Measurements from ENCODE around the gene GATA6. TPM values are rescaled to one million over a fixed set of nuclear protein-coding genes. Genes with fewer than 3 reads are reported as not detected.
"Not testable (repeated sequence)": the region's sequence is repeated elsewhere in the genome, so short reads cannot be mapped to it uniquely, and the experiment has no call there.

GATA6 gene
- total RNA-seq, 4 donors from 2014 or later: 49.7 to 223 (median 65.7) TPM

- WGBS, 2 donors (ENCODE audit: low coverage in 1 of 2): 84 to 89% methylated on average over 3 to 11 of the region's 11 CpGs
- no peaks in the 10 kb centered on the region for H3K27me3 ChIP-seq
- intact Hi-C loops (cut with DNase I; ENCODE audit: low total_unique reads) (no loop called here), in situ Hi-C loops (cut with MboI; ENCODE audit: low pct_ligation_motif_present in 1 of 4, low pct_unique_long_range_greater_than_20kb in 1 of 4, low sequenced_read_pairs in 3 of 4) (no loop called here)
- H3K4me3 ChIP-seq: no peak overlapping the region
- peaks cover 0 to 34% (median 6%) of the 10 kb centered on the region in 4 donors for H3K4me1 ChIP-seq
- no peaks in the 10 kb centered on the region for H3K36me3 ChIP-seq
- no peak for TF ChIP-seq POLR2A (IDR thresholded peaks at IDR 0.05)
- TF ChIP-seq CTCF (IDR thresholded peaks at IDR 0.05): peak in 1 of 5 experiments; percentile 15
- no peak for DNase-seq
- no peaks in the 10 kb centered on the region for H3K9me3 ChIP-seq
- H3K27ac ChIP-seq: no peak overlapping the region
Observed at GRCh38 chr18:22219568-22220355, 50.4 kb downstream of the GATA6 start.

- H3K4me1 ChIP-seq: peaks cover 0 to 28% (median 6%) of the 10 kb centered on the region in 4 donors
Observed at GRCh38 chr18:22220585-22220984, 51.2 kb downstream of the GATA6 start.

GRCh38 chr18:22221350-22221749, 52.0 kb downstream of the GATA6 start:
- no peaks in the 10 kb centered on the region for H3K36me3 ChIP-seq
- peaks cover 0 to 28% (median 6%) of the 10 kb centered on the region in 4 donors for H3K4me1 ChIP-seq
- H3K27me3 ChIP-seq: no peaks in the 10 kb centered on the region
- no peak for DNase-seq
- WGBS, 2 donors (ENCODE audit: low coverage in 1 of 2): 65 to 71% methylated on average over 3 of the region's 3 CpGs
- intact Hi-C loops (cut with DNase I; ENCODE audit: low total_unique reads) (no loop called here), in situ Hi-C loops (cut with MboI; ENCODE audit: low pct_ligation_motif_present in 1 of 4, low pct_unique_long_range_greater_than_20kb in 1 of 4, low sequenced_read_pairs in 3 of 4) (no loop called here)
- no peaks in the 10 kb centered on the region for H3K9me3 ChIP-seq
- no peak overlapping the region for H3K4me3 ChIP-seq
- no peak overlapping the region for H3K27ac ChIP-seq
- TF ChIP-seq POLR2A (IDR thresholded peaks at IDR 0.05) (no peak), EP300 (IDR thresholded peaks at IDR 0.05; ENCODE audit: low read depth) (no peak), CTCF (IDR thresholded peaks at IDR 0.05) (no peak), POLR2AphosphoS5 (IDR thresholded peaks at IDR 0.05) (no peak)

More at GRCh38 chr18:22220585-22220984, 51.2 kb downstream of the GATA6 start:
- in situ Hi-C loops (cut with MboI; ENCODE audit: low pct_ligation_motif_present in 1 of 4, low pct_unique_long_range_greater_than_20kb in 1 of 4, low sequenced_read_pairs in 3 of 4); H3K27me3 ChIP-seq; DNase-seq; H3K27ac ChIP-seq; H3K36me3 ChIP-seq; intact Hi-C loops (cut with DNase I; ENCODE audit: low total_unique reads); H3K9me3 ChIP-seq; H3K4me3 ChIP-seq: not testable (repeated sequence)

GRCh38 chr18:22223254-22223964, 54.0 kb downstream of the GATA6 start:
- H3K4me3 ChIP-seq: no peak overlapping the region
- peaks cover 0 to 27% (median 6%) of the 10 kb centered on the region in 4 donors for H3K4me1 ChIP-seq
- peak; percentile 87 for DNase-seq
- intact Hi-C loops (cut with DNase I; ENCODE audit: low total_unique reads) (no loop called here), in situ Hi-C loops (cut with MboI; ENCODE audit: low pct_ligation_motif_present in 1 of 4, low pct_unique_long_range_greater_than_20kb in 1 of 4, low sequenced_read_pairs in 3 of 4) (no loop called here)
- H3K27ac ChIP-seq: peak overlapping the region; percentile 49 to 75 (median 62)
- H3K36me3 ChIP-seq: no peaks in the 10 kb centered on the region
- H3K9me3 ChIP-seq: no peaks in the 10 kb centered on the region
- 35 to 38% methylated on average over 8 to 13 of the region's 13 CpGs for WGBS, 2 donors (ENCODE audit: low coverage in 1 of 2)
- TF ChIP-seq POLR2A (IDR thresholded peaks at IDR 0.05) (no peak), POLR2AphosphoS5 (IDR thresholded peaks at IDR 0.05) (peak in 2 of 3 donors; percentile 33 to 51)
- H3K27me3 ChIP-seq: no peaks in the 10 kb centered on the region

GRCh38 chr18:22223965-22224322, 54.6 kb downstream of the GATA6 start:
- H3K27me3 ChIP-seq: no peaks in the 10 kb centered on the region
- no peaks in the 10 kb centered on the region for H3K9me3 ChIP-seq
- peaks cover 0 to 24% (median 6%) of the 10 kb centered on the region in 4 donors for H3K4me1 ChIP-seq
- H3K4me3 ChIP-seq: no peak overlapping the region
- intact Hi-C loops (cut with DNase I; ENCODE audit: low total_unique reads): no loop called here
- peak in 1 of 3 donors; percentile 5 for TF ChIP-seq POLR2AphosphoS5 (IDR thresholded peaks at IDR 0.05)
- TF ChIP-seq POLR2A (IDR thresholded peaks at IDR 0.05): no peak
- TF ChIP-seq CTCF (IDR thresholded peaks at IDR 0.05): no peak
- DNase-seq: no peak
- no peaks in the 10 kb centered on the region for H3K36me3 ChIP-seq
- 30% methylated on average over 1 of the region's 1 CpG; no CpG with 5 or more reads in 1 of the 2 donors for WGBS, 2 donors (ENCODE audit: low coverage in 1 of 2)
- in situ Hi-C loops (cut with MboI; ENCODE audit: low pct_ligation_motif_present in 1 of 4, low pct_unique_long_range_greater_than_20kb in 1 of 4, low sequenced_read_pairs in 3 of 4): no loop called here
- peak overlapping the region; percentile 49 to 75 (median 62) for H3K27ac ChIP-seq
